ENCODE data around the gene MTA2.
"Not testable (repeated sequence)": the region's sequence is repeated elsewhere in the genome, so short reads cannot be mapped to it uniquely, and the experiment has no call there.

The MTA2 gene

DNA sequence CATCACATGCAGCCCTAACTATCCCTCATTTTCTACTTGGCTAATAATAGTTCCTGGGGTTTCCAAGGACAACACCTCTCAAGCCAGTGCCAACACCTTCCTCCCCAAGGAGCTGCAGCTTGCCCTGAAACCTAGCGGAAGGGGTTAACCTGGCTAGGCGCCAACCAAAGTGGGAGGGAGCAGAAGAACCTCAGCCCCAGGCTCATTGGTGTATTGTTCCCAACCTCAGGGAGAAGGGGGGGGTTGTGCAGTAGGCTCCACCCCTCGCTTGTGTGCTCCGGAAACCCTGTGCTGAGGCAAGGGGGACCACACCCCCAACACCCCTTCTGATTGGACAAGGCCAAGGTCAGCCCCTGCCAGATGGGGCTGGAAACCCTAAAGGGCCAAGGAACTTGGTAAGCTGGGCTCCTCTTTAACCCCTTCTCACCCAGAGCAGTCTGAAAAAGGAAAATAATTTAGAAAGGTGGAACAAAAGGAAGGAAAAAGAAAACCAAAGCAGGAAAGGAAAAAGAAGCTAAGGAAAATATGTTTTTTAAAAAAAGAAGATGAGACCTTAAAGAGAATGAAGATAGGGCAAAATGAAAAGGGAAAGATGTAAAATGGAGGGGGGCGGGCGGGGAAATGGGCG, 2.5 kb downstream of the MTA2 start:
- intact Hi-C loops (cut with DNase I) = loop anchor here (10.0 kb wide), 1 partner anchor 236 kb away; the partner anchor contains the start of genes STX5, TEX54 and WDR74
- DNase-seq = peak; percentile 63 to 94 (median 86)

DNA sequence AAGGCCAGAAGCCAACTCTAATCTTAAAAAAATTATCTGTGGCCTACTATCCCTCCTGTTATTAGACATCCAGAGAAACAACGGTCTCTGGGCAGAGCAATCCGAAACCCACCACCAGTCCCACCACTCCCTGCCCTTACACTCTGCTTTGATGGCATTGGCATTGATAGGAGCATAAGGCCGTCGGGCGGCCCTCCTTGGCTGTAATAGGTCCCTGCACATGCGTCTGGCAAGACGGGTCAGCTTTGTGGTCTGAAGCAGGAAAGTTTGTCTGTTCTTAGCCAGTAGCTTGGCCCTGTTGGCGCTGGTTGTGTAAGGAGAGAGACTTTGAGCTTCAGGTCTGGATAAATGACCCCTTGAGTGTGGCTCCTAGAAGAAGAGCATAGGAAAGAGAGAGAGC, 6.5 kb downstream of the MTA2 start:
- DNase-seq = no peak
- intact Hi-C loops (cut with DNase I) = loop anchor here (10.0 kb wide), 1 partner anchor 240 kb away; the partner anchor contains the start of genes STX5, TEX54 and WDR74

DNA sequence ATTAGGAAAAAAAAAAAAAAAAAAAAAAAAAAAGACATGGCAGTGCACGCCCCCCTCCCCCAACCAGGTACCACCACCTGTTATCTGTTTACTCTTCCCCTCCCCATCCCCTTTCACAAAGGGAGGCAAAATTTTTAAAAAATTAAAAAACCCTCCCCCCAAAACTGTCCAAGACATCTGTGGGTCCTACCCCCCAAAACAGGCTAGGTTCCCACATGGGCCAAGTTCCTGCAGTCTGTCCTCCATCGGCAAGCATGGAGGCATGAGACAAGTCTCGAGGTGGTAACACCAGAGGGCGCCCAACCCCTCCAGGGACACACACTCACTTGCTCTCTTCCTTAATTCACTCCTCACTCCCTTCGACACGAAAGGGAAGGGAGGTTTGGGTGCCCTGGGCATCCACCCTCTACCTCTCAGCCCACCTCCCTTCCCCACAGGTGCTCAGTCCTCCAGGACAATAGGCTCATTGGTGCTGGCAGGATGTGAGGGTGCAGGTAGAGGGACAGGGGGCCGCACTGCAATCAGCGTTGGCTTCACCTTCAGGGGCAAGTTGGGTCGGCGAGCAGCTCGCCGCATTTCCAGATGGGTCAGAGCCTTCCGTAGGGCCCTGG, 8.1 kb downstream of the MTA2 start:
- intact Hi-C loops (cut with DNase I) = loop anchor here (5.0 to 10.0 kb wide), 2 partner anchors 84 to 241 kb away; partner anchors contain the start of genes STX5, TEX54, UBXN1 and WDR74
- DNase-seq = peak; percentile 72 to 92 (median 82)

DNA sequence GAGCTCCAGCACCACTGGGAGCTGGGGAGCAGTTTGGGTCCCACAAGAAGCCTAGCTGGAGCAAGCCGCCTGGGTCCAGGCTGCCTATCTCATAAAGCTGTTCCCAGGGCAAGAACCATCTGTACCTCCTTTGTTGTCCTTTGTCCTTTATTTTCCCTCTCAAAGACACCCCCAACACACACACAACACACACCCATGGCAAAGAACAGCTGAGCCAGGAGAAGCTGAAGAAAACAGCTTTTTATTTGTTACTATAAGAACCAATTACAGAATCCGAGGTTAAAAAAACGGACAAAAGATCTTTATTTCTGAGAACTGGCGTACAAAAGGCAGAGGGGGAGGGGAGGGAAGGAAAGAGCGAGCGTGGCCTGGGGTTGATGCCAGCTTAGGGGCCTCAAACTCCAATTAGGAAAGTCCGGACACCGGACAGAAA, 8.7 kb downstream of the MTA2 start:
- intact Hi-C loops (cut with DNase I) = loop anchor here (5.0 to 10.0 kb wide), 2 partner anchors 84 to 242 kb away; partner anchors contain the start of genes STX5, TEX54, UBXN1 and WDR74
- peak in 36 of 42 donors; percentile 30 to 80 (median 59) for DNase-seq

DNA sequence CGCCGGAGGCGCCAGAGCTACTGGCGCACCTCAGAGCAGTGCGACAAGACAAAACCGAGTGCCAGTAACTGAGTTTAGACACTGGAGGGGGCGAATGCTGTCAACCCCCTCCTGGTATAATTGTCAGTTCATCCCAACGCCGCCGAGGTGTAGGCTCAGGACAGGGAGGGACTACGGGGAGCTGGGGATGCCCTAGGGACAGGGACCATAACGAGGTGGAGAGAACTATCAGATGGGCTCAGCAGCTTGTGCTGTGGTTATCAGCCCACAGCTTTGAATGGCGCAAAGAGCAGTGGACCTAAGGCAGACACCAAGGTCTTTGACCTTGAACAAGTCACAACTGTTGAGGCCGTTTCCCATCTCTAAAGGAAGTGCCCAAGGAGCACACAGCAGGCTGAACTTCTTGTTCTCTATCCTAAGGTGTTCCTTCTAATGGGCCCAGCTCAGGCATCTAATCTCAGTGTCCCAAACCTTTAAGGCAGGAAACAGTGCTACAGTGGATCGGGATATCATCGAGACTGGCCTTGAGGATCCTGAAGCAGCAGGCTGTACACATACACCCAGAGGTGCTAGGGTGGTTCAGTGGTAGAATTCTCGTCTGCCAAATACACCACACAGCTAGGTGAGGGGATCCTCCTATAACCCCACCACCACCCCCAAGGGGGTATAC, 9.4 kb downstream of the MTA2 start:
- DNase-seq = no peak
- intact Hi-C loops (cut with DNase I) = loop anchor here (5.0 to 10.0 kb wide), 2 partner anchors 85 to 243 kb away; partner anchors contain the start of genes STX5, TEX54, UBXN1 and WDR74

DNA sequence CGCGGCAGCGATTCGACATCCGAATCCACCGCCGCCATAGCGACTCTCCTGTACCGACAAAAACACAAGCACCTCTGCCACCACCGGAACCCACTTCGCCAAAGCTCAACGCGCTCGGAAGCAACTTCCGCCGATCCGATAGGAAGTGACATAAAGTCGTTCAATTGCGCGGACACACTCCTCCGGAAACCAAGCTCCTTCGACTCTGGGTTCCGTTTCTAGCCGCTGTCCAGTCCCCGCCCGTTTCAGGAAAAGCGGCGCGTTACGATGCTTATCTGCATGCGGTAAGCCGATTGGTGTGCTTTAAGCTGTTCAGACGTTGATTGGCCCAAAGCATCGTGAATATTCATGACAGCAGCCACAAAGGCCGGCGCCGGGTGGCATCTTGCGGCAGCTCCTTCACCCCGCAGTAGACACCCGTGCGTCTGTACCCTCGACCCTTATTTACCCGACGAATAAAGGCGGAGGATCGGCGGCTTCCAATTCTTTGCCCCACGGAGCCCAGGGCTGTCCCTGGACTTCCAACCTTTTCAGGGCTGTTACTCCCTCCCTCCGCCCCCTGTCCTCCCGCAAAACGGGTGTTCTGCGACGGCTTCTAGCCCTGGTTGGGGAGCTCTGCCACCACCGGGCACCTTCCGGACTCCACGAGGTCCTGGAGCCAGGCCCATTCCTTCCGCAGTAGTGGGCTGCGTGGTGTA, 10.1 kb downstream of the MTA2 start, which contains the start of gene TUT1:
TSS of gene TUT1 (minus strand) at position 76 of the 698 bp plus-strand sequence. CDS start at position 38, 38 bp downstream.
- DNase-seq = peak; percentile 90 to 99 (median 97)
- intact Hi-C loops (cut with DNase I) = loop anchor here (5.0 to 10.0 kb wide), 2 partner anchors 86 to 243 kb away; partner anchors contain the start of genes STX5, TEX54, UBXN1 and WDR74

DNA sequence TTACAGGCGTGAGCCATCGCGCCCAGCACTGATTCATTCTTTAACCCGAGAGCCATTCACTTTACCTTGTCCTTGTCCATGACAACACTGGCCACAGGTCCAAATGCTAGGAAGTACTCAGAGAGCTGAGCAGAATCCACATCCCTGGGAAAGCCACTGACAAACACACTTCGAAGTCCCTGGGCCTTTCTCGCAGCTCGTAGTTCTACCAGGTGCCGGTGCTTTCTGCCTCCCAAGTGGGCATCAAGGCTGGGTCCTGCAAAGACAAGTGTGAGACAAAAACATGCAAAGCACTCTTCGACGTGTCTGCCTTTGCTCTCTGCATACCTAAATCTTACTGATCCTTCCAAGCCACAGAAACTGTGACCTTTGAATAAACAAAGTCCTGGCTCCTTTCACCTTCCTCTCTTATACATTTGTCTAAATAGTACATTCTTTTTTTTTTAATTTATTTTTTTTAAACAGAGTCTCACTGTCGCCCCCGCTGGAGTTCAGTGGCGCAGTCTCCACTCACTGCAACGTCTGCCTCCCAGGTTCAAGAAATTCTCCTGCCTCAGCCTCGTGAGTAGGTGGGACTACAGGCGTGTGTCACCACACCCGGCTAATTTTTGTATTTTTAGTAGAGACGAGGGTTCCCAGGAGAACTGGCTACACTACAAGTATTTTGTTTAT, 12.6 kb downstream of the MTA2 start:
- peak in 30 of 42 donors; percentile 26 to 80 (median 50) for DNase-seq
- intact Hi-C loops (cut with DNase I) = no loop called here

DNA sequence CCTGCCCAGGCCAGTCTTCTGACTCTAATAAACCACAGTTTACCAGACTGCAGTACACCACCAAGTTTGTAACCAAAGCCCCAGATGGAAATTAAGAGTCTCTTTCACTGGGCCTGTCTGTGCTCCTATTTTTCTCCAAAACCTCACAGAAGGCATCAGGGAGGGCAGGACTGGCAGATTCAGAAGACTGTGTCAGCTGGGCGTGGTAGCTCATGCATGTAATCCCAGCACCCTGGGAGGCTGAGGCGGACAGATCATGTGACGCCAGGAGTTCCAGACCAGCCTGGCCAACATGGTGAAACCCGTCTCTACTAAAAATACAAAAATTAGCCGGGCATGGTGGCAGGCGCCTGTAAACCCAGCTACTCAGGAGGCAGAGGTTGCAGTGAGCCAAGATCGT, 16.3 kb downstream of the MTA2 start:
- DNase-seq; intact Hi-C loops (cut with DNase I): not testable (repeated sequence)

DNA sequence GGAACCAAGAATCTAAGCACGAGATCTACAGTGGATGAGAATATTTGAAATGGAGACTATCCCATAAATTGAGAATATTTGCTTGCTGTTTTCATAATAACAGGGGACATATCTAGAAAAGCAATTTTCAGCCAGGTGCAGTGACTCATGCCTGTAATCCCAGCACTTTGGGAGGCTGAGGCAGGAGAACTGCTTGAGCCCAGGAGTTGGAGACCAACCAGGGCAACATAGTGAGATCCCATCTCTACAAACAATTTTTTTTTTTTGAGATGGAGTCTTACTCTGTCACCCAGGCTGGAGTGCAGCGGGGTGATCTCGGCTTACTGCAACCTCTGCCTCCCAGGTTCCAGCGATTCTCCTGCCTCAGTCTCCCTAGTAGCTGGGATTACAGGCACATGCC, 19.9 kb downstream of the MTA2 start:
- DNase-seq; intact Hi-C loops (cut with DNase I): not testable (repeated sequence)

DNA sequence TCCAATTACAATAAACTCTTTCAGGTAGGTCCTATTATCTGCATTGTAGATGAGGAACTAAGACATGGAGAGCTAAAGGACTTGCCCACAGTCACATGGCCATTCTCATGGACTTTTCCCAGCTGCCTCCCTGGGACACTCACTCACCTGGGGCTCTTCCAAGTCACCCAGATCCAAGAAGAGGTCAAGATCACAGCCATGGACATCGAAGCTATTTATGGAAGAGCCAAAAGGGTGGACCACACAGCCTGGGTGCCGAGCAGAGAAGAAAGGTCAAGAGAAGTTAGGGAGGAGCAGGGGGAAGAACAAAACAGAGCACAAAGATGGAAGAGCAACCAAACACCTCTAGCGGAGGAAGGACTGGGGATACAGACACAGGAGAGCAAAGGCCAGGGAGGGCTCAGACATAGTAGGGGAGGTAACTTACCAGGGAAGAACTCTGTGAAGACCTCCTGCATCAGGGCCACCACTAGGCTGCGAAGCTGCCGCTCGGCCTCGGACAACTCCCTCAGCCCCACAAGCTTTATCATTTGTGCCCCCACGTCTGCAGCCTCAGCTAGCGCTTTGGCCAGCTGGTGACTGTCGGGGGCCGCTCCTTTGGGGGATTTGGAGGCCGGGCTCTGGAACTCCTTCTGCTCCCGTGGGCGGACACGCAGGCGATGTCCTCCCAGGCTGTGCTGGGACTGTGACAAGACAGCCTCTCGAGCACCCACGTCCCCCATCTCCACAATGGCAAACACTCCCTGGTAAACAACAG, 20.5 kb downstream of the MTA2 start:
- no peak for DNase-seq
- intact Hi-C loops (cut with DNase I) = no loop called here

DNA sequence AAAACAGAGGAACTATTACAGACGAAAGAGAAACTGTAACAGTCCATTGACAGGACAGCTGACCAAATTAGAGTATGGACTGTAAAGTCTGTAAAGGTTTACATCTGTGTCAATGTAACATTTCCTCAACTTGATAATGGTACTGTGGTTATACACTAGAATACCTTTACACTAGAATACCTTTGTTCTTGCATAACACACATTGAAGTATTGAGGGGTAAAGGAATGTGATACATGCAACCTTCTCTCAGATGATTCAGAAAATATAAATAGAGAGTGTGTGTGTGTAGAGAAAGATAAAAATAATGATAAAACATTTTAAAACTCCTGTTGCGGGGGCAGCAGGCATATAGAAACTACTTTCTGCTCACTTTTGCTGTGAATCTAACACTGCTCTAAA, 22.4 kb downstream of the MTA2 start:
- peak in 1 of 42 donors; percentile 43 for DNase-seq
- intact Hi-C loops (cut with DNase I) = no loop called here

DNA sequence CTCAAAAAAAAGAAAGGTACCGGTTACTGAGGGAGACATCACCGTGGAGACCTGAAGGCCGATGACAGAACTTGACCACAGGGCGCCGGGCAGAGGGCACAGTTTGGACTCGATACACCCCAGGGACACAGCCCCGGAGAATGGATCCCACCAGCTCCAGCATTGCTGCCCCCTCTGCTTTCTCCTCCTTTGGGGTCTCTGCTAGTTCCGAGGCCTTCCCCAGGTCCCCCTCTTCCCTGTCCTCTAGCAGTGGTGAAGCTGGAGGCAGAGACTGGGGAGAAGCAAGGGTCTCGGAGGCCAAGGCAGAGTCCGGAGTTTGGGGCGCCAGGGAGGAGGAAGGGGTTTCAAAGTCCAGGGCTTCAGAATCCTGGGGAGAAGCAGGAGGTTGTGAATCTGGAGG, 23.1 kb downstream of the MTA2 start:
- intact Hi-C loops (cut with DNase I) = no loop called here
- DNase-seq = no peak

DNA sequence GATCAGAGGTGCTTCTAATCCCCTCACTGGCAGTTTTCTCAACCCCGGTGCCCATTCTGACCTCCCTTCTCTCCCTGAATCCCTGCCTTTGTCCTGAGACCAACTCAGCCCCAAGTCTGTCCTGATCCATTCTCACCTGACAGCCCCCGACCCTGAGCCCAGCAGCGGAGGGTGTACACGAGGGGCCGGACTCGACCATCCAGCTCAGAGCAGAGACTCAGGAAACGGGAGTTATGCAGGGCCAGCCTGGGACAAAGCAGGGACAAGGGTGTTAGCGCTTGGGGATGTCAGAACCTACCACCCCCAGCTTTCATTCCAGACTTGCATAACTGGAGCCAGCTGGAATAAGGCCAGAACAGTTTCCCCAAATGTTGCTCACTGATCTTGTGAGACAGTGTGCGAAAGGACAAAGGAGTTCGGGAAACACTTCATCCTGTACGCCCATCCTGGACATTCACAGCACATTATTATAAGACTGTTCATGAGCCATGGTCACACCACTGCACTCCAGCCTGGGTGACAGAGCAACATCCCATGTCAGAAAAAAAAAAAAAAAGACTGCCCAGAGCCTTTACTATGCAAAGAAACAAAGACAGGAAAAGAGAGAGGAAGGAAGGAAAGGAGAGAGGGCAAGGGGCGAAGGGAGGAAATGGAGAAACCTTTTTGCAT, 24.5 kb downstream of the MTA2 start:
- no peak for DNase-seq
- intact Hi-C loops (cut with DNase I) = no loop called here

DNA sequence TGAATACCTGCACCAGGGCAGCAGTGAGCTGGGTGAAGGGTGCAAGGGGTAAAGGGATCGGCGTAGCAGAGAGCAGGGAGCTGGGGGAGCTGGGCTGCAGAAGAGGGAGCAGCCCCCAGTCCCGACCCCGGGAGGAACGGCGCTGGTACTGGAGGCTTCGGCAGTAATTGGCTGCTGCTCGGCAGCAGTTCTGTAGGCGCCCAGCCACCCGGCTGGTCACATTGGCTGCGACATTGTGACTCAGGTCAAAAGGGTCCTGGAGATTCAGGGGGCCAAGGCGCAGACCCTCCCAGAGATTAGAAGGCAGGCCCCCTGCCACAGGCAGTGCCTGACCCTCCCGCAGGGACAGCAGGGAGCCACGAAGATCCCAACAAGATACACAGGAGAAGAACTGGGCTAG, 25.8 kb downstream of the MTA2 start:
- DNase-seq = no peak
- intact Hi-C loops (cut with DNase I) = no loop called here

DNA sequence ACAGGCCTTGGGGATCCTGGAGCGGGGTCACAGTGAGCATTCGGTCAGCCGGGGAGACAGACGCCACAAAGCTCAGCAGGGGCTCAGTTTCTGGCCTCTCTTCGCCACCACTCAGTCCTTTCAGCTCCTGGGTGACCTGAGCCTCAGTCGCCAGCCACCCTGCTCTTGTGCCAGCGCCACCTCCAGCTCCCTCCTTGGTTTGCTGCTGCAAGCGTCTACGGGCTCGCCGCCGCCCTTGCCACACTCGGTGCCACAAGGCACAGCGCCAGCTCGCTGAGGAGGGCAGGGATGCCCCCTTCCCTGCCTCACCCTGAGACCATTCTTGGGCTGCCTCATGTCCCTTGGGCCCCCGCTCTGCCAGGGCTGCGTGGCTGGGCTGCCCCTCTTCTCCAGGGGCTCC, 26.5 kb downstream of the MTA2 start:
- DNase-seq = peak in 1 of 42 donors; percentile 47
- intact Hi-C loops (cut with DNase I) = no loop called here

DNA sequence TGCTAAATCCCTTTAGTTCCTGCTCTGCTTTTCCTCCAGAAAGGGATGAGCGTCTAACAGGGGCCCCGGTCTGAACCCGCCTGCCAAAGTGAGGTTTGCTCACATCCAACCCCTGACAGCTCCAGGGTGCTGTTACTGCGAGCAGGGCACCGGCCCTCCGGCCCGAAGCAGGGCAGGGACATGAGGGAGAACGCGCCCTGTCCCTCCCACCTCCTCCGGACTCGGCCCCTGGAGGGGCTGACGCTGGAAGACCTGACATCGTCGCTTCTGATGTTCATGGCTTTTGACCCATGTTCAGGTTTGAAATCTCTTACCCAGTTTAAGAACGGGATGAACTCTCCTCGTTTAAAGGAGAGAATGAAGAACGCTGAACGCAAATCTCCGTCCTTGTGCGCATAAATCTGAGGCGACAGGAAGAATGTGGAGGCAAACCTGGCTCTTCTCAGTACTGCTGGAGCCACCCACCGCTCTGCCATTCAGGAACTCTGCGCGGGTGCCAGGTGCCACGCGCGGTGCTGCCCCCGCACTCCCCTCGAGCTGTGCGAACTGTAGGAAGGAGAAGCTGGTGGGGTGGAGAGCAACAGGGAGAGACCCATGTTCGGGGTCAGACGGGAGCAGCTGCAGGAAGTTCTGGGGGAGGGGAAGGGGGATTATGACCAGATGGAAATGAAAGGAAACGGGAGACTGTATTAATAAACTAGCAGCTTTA, 27.1 kb downstream of the MTA2 start:
- peak; percentile 47 to 93 (median 80) for DNase-seq
- intact Hi-C loops (cut with DNase I) = no loop called here
